ENCODE measurements around the gene FANCG.

The FANCG gene

GRCh38 chr9:35079426-35080341 lies at the start of gene FANCG:
FANCG (minus strand) TSS chr9:35079942; CDS start chr9:35079524, 418 bp downstream.
- peak; percentile 55 for FAIRE-seq

GRCh38 chr9:35116898-35117551 lies 37.3 kb upstream of the FANCG start:
- no peak for FAIRE-seq

- FAIRE-seq = no peak
Observed at GRCh38 chr9:35116539-35116897, 36.8 kb upstream of the FANCG start.

GRCh38 chr9:35115680-35116538 lies 36.2 kb upstream of the FANCG start, which contains the start of gene ATOSB:
ATOSB (minus strand) TSS chr9:35115862; CDS start chr9:35108274, 7,588 bp downstream.
- FAIRE-seq = no peak

GRCh38 chr9:35114840-35115628 lies 35.3 kb upstream of the FANCG start:
- no peak for FAIRE-seq

GRCh38 chr9:35114113-35114839 lies 34.5 kb upstream of the FANCG start:
- no peak for FAIRE-seq

- FAIRE-seq = no peak
Observed at GRCh38 chr9:35112257-35113020, 32.7 kb upstream of the FANCG start.

GRCh38 chr9:35111001-35111933 lies 31.5 kb upstream of the FANCG start:
- FAIRE-seq = peak; percentile 27

- no peak for FAIRE-seq
Observed at GRCh38 chr9:35110327-35110761, 30.6 kb upstream of the FANCG start.

GRCh38 chr9:35108946-35109575 lies 29.3 kb upstream of the FANCG start:
- no peak for FAIRE-seq

- no peak for FAIRE-seq
Observed at GRCh38 chr9:35108461-35108860, 28.7 kb upstream of the FANCG start.

GRCh38 chr9:35107297-35108290 lies 27.9 kb upstream of the FANCG start:
- no peak for FAIRE-seq

- no peak for FAIRE-seq
Observed at GRCh38 chr9:35106343-35106730, 26.6 kb upstream of the FANCG start.

- FAIRE-seq = no peak
Observed at GRCh38 chr9:35105571-35106342, 26.0 kb upstream of the FANCG start.

- no peak for FAIRE-seq
Observed at GRCh38 chr9:35105126-35105525, 25.4 kb upstream of the FANCG start.

- FAIRE-seq = no peak
Observed at GRCh38 chr9:35104586-35104985, 24.8 kb upstream of the FANCG start.

- FAIRE-seq = no peak
Observed at GRCh38 chr9:35103660-35104191, 24.0 kb upstream of the FANCG start.

Data from islet of Langerhans (tissue), 1 donor.